Epithelial cell of proximal tubule (primary cell): ENCODE data around the gene ACADM. TPM values are rescaled to one million over a fixed set of nuclear protein-coding genes. Genes with fewer than 3 reads are reported as not detected.

Experiments
- DNase-seq: peaks from one replicate; pipeline ENCODE4 v3.0.0-alpha.2; 2011; ENCODE audit warnings: low read depth
- H3K4me3 ChIP-seq: 2 replicates; pipeline ENCODE4 v1.5.1; 2011; ENCODE audit warnings: low read depth, mild to moderate bottlenecking, low read length
- CTCF ChIP-seq: conservative IDR thresholded peaks from 2 replicates; pipeline ENCODE4 v1.5.1; 2012; ENCODE audit warnings: low read depth, mild to moderate bottlenecking, low read length
- total RNA-seq: library from RNA; depleted of rRNA; stranded (reverse); fragments of >200 nt; gene quantifications from 2 replicates; pipeline ENCODE4 v1.2.3, GENCODE V29; 2015

The ACADM gene
- total RNA-seq, 1 donor from 2014 or later, result 37.8 TPM

GRCh38 chr1:75785983-75786853 is 61.7 kb downstream of the ACADM start, which contains the start of gene RABGGTB:
TSS of gene RABGGTB (plus strand) at chr1:75786256. CDS start at chr1:75786272, 16 bp downstream.
- TF ChIP-seq CTCF, result no peak
- H3K4me3 ChIP-seq, result peak within 1 kb of the TSS; percentile 78
- peak; percentile 79 for DNase-seq

DNA sequence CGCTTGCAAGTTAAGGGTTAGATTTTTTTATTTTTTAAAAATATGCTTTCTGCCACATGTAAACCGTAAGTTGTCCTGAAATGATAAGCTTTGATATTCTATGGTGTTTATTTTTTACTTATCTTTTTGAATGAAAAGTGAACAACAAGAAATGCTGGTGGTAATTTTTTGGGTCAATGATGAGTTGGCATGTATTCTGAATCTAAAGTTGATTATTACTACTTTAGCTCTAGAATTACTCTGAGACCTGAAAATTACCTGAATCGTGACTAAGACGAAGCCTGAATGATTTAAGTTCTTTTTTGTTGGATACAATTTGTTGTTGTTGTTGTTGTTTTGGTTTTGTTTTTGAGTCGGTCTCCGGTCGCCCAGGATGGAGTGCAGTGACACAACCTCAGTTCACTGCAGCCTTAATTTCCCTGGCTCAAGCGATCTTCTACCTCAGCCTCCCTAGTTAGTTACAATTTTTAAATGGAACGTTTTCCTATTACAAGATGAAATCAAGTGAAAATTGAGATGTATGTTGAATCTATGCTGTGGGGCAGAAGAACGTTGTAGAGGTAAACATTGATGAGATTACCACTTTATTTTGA is 62.5 kb downstream of the ACADM start:
- no peak for TF ChIP-seq CTCF
- H3K4me3 ChIP-seq, result peak overlapping the region; percentile 78
- DNase-seq, result no peak

DNA sequence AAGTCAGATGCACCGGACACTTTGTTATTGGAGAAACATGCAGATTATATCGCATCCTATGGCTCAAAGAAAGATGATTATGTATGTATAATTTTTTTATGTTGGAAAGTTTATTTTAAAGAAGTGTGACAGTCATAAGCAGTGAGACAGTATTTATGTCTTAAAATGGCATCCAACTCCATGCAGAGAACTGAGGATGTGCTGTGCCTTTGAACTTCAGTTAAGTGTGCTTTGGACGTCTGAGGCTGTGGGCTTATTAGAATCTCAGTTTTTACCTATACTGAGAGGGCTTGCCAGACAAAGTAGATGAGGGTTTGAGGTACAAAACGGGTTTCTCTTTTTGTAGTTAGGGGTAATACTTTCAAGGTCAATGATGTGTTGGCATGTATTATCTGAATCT is 63.0 kb downstream of the ACADM start:
- peak overlapping the region; percentile 78 for H3K4me3 ChIP-seq
- DNase-seq, result no peak
- TF ChIP-seq CTCF, result no peak

- TF ChIP-seq CTCF, result no peak
- no peak overlapping the region for H3K4me3 ChIP-seq
- no peak for DNase-seq
Observed at GRCh38 chr1:75789988-75790387, 65.5 kb downstream of the ACADM start.

- H3K4me3 ChIP-seq, result peak overlapping the region; percentile 8
- DNase-seq, result no peak
- TF ChIP-seq CTCF, result no peak
Observed at GRCh38 chr1:75791022-75791421, 66.5 kb downstream of the ACADM start.

DNA sequence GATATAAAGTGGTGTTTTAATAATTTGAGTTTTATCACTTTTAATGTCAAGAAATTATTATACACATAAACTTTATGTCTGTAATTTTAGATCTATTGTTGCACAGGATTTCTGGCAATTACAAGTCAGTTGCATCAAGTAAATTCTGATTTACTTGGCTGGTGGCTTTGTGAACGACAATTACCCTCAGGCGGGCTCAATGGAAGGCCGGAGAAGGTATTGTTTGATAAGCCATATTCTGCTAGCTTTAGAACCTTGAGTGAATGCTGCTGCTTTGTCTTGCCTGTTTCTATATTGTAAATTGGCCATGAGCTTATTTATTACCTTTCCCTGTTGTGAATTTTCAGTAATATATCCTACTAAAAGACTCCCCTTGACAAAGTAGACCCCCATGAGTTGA is 67.6 kb downstream of the ACADM start:
- TF ChIP-seq CTCF, result no peak
- DNase-seq, result no peak
- H3K4me3 ChIP-seq, result no peak overlapping the region

DNA sequence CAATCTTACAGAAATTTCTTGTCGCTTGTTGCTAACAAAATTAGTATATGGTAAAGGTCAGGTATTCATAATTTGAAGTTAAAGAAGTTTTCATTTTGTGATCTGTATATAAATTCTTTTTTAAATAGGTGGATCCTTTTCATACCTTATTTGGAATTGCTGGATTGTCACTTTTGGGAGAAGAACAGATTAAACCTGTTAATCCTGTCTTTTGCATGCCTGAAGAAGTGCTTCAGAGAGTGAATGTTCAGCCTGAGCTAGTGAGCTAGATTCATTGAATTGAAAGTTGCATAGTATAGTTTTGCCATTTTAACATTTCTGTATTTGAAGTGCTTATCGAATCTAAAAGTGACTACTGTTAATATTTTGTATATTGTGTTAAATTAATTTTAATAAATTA is 69.9 kb downstream of the ACADM start:
- H3K4me3 ChIP-seq, result no peak overlapping the region
- no peak for TF ChIP-seq CTCF

More for the DNA sequence above, 69.9 kb downstream of the ACADM start:
- DNase-seq, result no peak
